Right lobe of liver (tissue), 6 donors: ENCODE results near the gene UBE2QL1. TPM values are rescaled to one million over a fixed set of nuclear protein-coding genes. Genes with fewer than 3 reads are reported as not detected.
A peak's percentile ranks its signal among the peaks of the same experiment; 100 is the strongest.

ENCODE experiments used
- ATAC-seq, 4 donors: fragments of 200-7000 bp; cut with Tn5 transposase; one replicate each; pipeline ENCODE4 v1.9.1; 2020; ENCODE audit warnings: mild to moderate bottlenecking in 4 of 4, moderate library complexity in 4 of 4
- DNase-seq, 3 donors: peaks; one replicate each; pipeline ENCODE4 v3.0.0-alpha.2; 2020
- H3K27ac ChIP-seq, 3 donors: fragments of 200-600 bp; one replicate each; pipeline ENCODE4 v1.8.0; 2022
- H3K27me3 ChIP-seq, 2 donors: fragments of 200-600 bp; one replicate each; pipeline ENCODE4 v1.8.0; 2022
- H3K36me3 ChIP-seq, 4 donors: fragments of 200-600 bp; sonication (generic) in 1 of 4; one replicate each; pipeline versions ENCODE4 v1.5.1 to v1.8.0; 2017 to 2022; ENCODE audit warnings: control low read depth in 1 of 4
- H3K4me1 ChIP-seq, 4 donors: fragments of 200-600 bp; sonication (generic) in 1 of 4; one replicate each; pipeline versions ENCODE4 v1.5.1 to v1.8.0; 2017 to 2022; ENCODE audit warnings: control low read depth in 1 of 4
- H3K4me3 ChIP-seq, 3 donors: fragments of 200-600 bp; one replicate each; pipeline ENCODE4 v1.8.0; 2022
- H3K9me3 ChIP-seq, 4 donors: fragments of 200-600 bp; sonication (generic) in 1 of 4; one replicate each; pipeline versions ENCODE4 v1.5.1 to v1.8.0; 2017 to 2022; ENCODE audit warnings: control low read depth in 1 of 4
- CTCF ChIP-seq, 4 donors: fragments of 200-600 bp in 3 of 4; fragments of 450-650 bp in 1 of 4; IDR thresholded peaks; one replicate each; pipeline versions ENCODE4 v1.5.1 to v1.8.0; 2016 to 2022; ENCODE audit warnings: antibody characterized with exemption in 4 of 4, mild to moderate bottlenecking in 2 of 4
- POLR2A ChIP-seq: fragments of 450-650 bp; IDR thresholded peaks from one replicate; pipeline ENCODE4 v1.6.1; 2017; ENCODE audit warnings: antibody characterized with exemption, mild to moderate bottlenecking
- WGBS: methylation state at CpG from one replicate; pipeline ENCODE4 v1.1.6; 2018; ENCODE audit warnings: low coverage, low lambda C conversion rate; ENCODE audit not compliant: insufficient coverage; ENCODE audit errors: missing lambda C conversion rate; 5-methylcytosine and 5-hydroxymethylcytosine counted together
- intact Hi-C, 2 donors: fragments of 100-400 bp; cut with DNase I; formaldehyde crosslinking; loops; one replicate each; pipeline versions ENCODE4 v1.11.2 to v1.14.1; 2022
- total RNA-seq, 6 experiments: library from RNA; depleted of rRNA in 2 of 6; stranded (reverse); fragments of >200 nt in 2 of 6; fragmentation: NEBNext Ultra II Directional in 3 of 6; extraction: Animal tissue kit (Norgen Biotek cat#: 25700) in 3 of 6; gene quantifications; one replicate each; pipeline versions ENCODE4 v1.1.0 to v1.2.4, GENCODE V29; 2016 to 2023
- donor health status: DM: no; HTN: yes; CAD: no.
- donor health status: DM: no; HTN: no; CAD: no.
- donor health status: DM: no; HTN: no; CAD: no.
- donor health status: DM: no; HTN: yes; CAD: no.
- donor health status: DM: no; HTN: yes; CAD: no.

The UBE2QL1 gene
- total RNA-seq, 6 experiments from 2014 or later, result 0.20 to 0.74 (median 0.54) TPM

- no peak for DNase-seq
These were observed 94.0 kb downstream of the UBE2QL1 start for GRCh38 chr5:6542421-6543345.

GRCh38 chr5:6543346-6543730 lies 94.7 kb downstream of the UBE2QL1 start:
- Histone ChIP-seq H3K4me1 (no peaks in the 10 kb centered on the region), H3K27me3 (no peaks in the 10 kb centered on the region), H3K36me3 (no peaks in the 10 kb centered on the region), H3K27ac (no peak overlapping the region), H3K9me3 (no peaks in the 10 kb centered on the region), H3K4me3 (no peak overlapping the region)
- intact Hi-C loops, result loop anchor here in 1 of 2 donors (10.0 kb wide), 1 partner anchor 659 kb away; no protein-coding TSS in a partner anchor
- WGBS, result 36% methylated on average over 2 of the region's 6 CpGs
- DNase-seq (no peak), ATAC-seq (peak in 1 of 4 donors; percentile 11)
- no peak for TF ChIP-seq CTCF (IDR thresholded peaks at IDR 0.05)
- no peak for TF ChIP-seq POLR2A

More at GRCh38 chr5:6542421-6543345, 94.0 kb downstream of the UBE2QL1 start:
- Histone ChIP-seq H3K27me3 (no peaks in the 10 kb centered on the region), H3K27ac (no peak overlapping the region), H3K9me3 (no peaks in the 10 kb centered on the region), H3K4me3 (no peak overlapping the region), H3K36me3 (no peaks in the 10 kb centered on the region), H3K4me1 (no peaks in the 10 kb centered on the region)
- no peak for TF ChIP-seq POLR2A
- no peak for TF ChIP-seq CTCF (IDR thresholded peaks at IDR 0.05)
- WGBS, result 92% methylated on average over 5 of the region's 12 CpGs
- no peak for ATAC-seq
- intact Hi-C loops, result loop anchor here in 1 of 2 donors (10.0 kb wide), 1 partner anchor 658 kb away; no protein-coding TSS in a partner anchor

- 61% methylated on average over 9 of the region's 12 CpGs for WGBS
- Histone ChIP-seq H3K27ac (no peak overlapping the region), H3K4me3 (no peak overlapping the region), H3K36me3 (no peaks in the 10 kb centered on the region), H3K9me3 (no peaks in the 10 kb centered on the region), H3K4me1 (no peaks in the 10 kb centered on the region), H3K27me3 (no peaks in the 10 kb centered on the region)
- DNase-seq (no peak), ATAC-seq (no peak)
- TF ChIP-seq CTCF (IDR thresholded peaks at IDR 0.05) (no peak), POLR2A (no peak)
- intact Hi-C loops, result loop anchor here in 1 of 2 donors (10.0 kb wide), 1 partner anchor 659 kb away; no protein-coding TSS in a partner anchor
These were observed 95.3 kb downstream of the UBE2QL1 start for GRCh38 chr5:6543830-6544560.

Other genes with a start within 250 kb of the UBE2QL1 start
- gene MED10, start 70.3 kb upstream of the UBE2QL1 start, total RNA-seq, result 10 to 100 TPM in 4 of 6 experiments, 1 to 10 TPM in 2; 9.3 to 15.4 (median 12.7) TPM
- gene NSUN2, start 184.2 kb downstream of the UBE2QL1 start, total RNA-seq, result 10 to 100 TPM; 24.6 to 42.5 (median 29.1) TPM
- gene SRD5A1, start 184.6 kb downstream of the UBE2QL1 start, total RNA-seq, result 10 to 100 TPM; 13.5 to 87.6 (median 52.2) TPM